ENCODE measurements around the gene SECISBP2L.
"Not testable (repeated sequence)": the region's sequence is repeated elsewhere in the genome, so short reads cannot be mapped to it uniquely, and the experiment has no call there.

The SECISBP2L gene

GRCh38 chr15:49046220-49047102 is at the start of gene SECISBP2L:
TSS of gene SECISBP2L (minus strand) at chr15:49046446. CDS start at chr15:49046299, 147 bp downstream.
- DNase-seq: peak; percentile 99

GRCh38 chr15:49094923-49095322 is 48.7 kb upstream of the SECISBP2L start:
- no peak for DNase-seq

GRCh38 chr15:49093252-49094105 is 47.2 kb upstream of the SECISBP2L start:
- no peak for DNase-seq

- no peak for DNase-seq
These were observed 42.8 kb upstream of the SECISBP2L start for GRCh38 chr15:49088996-49089395.

GRCh38 chr15:49085696-49086459 is 39.6 kb upstream of the SECISBP2L start:
- DNase-seq: no peak

GRCh38 chr15:49084285-49084570 is 38.0 kb upstream of the SECISBP2L start:
- DNase-seq: no peak

GRCh38 chr15:49083401-49084284 is 37.4 kb upstream of the SECISBP2L start:
- DNase-seq: peak; percentile 31

GRCh38 chr15:49082960-49083359 is 36.7 kb upstream of the SECISBP2L start:
- DNase-seq: peak; percentile 45

- DNase-seq: no peak
These were observed 33.2 kb upstream of the SECISBP2L start for GRCh38 chr15:49079340-49080039.

GRCh38 chr15:49075881-49076280 is 29.6 kb upstream of the SECISBP2L start:
- DNase-seq: no peak

- DNase-seq: not testable (repeated sequence)
These were observed 28.5 kb upstream of the SECISBP2L start for GRCh38 chr15:49074589-49075287.

- no peak for DNase-seq
These were observed 20.1 kb upstream of the SECISBP2L start for GRCh38 chr15:49066372-49066771.

GRCh38 chr15:49064884-49065283 is 18.6 kb upstream of the SECISBP2L start:
- no peak for DNase-seq

GRCh38 chr15:49064281-49064653 is 18.0 kb upstream of the SECISBP2L start:
- no peak for DNase-seq

GRCh38 chr15:49063402-49064280 is 17.4 kb upstream of the SECISBP2L start:
- DNase-seq: no peak

- DNase-seq: no peak
These were observed 16.7 kb upstream of the SECISBP2L start for GRCh38 chr15:49062900-49063299.

- no peak for DNase-seq
These were observed 14.7 kb upstream of the SECISBP2L start for GRCh38 chr15:49060710-49061495.

GRCh38 chr15:49059491-49059890 is 13.2 kb upstream of the SECISBP2L start:
- no peak for DNase-seq

GRCh38 chr15:49058559-49058958 is 12.3 kb upstream of the SECISBP2L start:
- DNase-seq: no peak

All from eye (tissue), 1 donor.